Fibroblast of the aortic adventitia (primary cell): ENCODE data around the gene CRACDL. TPM values are rescaled to one million over a fixed set of nuclear protein-coding genes. Genes with fewer than 3 reads are reported as not detected.

ENCODE experiments used
- DNase-seq: peaks from one replicate; pipeline ENCODE4 v3.0.0-alpha.2; 2010; ENCODE audit warnings: low read depth
- H3K4me3 ChIP-seq: 2 replicates; pipeline ENCODE4 v1.5.1; 2011; ENCODE audit warnings: low read depth, mild to moderate bottlenecking, control low read depth, low read length, moderate library complexity
- CTCF ChIP-seq: IDR thresholded peaks from 2 replicates; pipeline ENCODE4 v1.5.1; 2011; ENCODE audit warnings: mild to moderate bottlenecking, low read length, control low read depth, inconsistent platforms; ENCODE audit not compliant: insufficient read depth
- total RNA-seq: library from RNA; depleted of rRNA; stranded (reverse); fragments of >200 nt; gene quantifications from 2 replicates; pipeline ENCODE4 v1.2.3, GENCODE V29; 2012; ENCODE audit warnings: low replicate concordance

Gene CRACDL
- total RNA-seq, 1 donor, result not detected

GRCh38 chr2:98896416-98896815 is 39.6 kb downstream of the CRACDL start:
- TF ChIP-seq CTCF, result no peak
- no peak for DNase-seq
- no peak overlapping the region for H3K4me3 ChIP-seq

GRCh38 chr2:98895901-98896300 is 40.1 kb downstream of the CRACDL start:
- H3K4me3 ChIP-seq, result no peak overlapping the region
- DNase-seq, result no peak
- TF ChIP-seq CTCF, result no peak

GRCh38 chr2:98895221-98895620 is 40.8 kb downstream of the CRACDL start:
- no peak for TF ChIP-seq CTCF
- H3K4me3 ChIP-seq, result no peak overlapping the region
- no peak for DNase-seq

- no peak for DNase-seq
- no peak overlapping the region for H3K4me3 ChIP-seq
- no peak for TF ChIP-seq CTCF
Observed at GRCh38 chr2:98894331-98895000, 41.6 kb downstream of the CRACDL start.

GRCh38 chr2:98893911-98894321 is 42.1 kb downstream of the CRACDL start:
- TF ChIP-seq CTCF, result no peak
- no peak overlapping the region for H3K4me3 ChIP-seq
- DNase-seq, result no peak

- TF ChIP-seq CTCF, result no peak
- no peak for DNase-seq
- H3K4me3 ChIP-seq, result no peak overlapping the region
Observed at GRCh38 chr2:98892871-98893270, 43.2 kb downstream of the CRACDL start.

- H3K4me3 ChIP-seq, result no peak overlapping the region
- no peak for DNase-seq
- no peak for TF ChIP-seq CTCF
Observed at GRCh38 chr2:98891591-98891990, 44.4 kb downstream of the CRACDL start.
